A549 treated with AZD2906 at 1 μM for 4 hours (cell line): ENCODE measurements around the gene PCMTD2. TPM values are rescaled to one million over a fixed set of nuclear protein-coding genes. Genes with fewer than 3 reads are reported as not detected.

ENCODE experiments used
- total RNA-seq: library from RNA; stranded (reverse); fragments of 200-300 nt; extraction: Qiagen RNA extraction; gene quantifications from 5 replicates; pipeline ENCODE4 v1.2.3, GENCODE V29; 2022

PCMTD2 gene
- total RNA-seq: 8.6 to 13.0 TPM (median 11.1 TPM) in 5 replicates

DNA sequence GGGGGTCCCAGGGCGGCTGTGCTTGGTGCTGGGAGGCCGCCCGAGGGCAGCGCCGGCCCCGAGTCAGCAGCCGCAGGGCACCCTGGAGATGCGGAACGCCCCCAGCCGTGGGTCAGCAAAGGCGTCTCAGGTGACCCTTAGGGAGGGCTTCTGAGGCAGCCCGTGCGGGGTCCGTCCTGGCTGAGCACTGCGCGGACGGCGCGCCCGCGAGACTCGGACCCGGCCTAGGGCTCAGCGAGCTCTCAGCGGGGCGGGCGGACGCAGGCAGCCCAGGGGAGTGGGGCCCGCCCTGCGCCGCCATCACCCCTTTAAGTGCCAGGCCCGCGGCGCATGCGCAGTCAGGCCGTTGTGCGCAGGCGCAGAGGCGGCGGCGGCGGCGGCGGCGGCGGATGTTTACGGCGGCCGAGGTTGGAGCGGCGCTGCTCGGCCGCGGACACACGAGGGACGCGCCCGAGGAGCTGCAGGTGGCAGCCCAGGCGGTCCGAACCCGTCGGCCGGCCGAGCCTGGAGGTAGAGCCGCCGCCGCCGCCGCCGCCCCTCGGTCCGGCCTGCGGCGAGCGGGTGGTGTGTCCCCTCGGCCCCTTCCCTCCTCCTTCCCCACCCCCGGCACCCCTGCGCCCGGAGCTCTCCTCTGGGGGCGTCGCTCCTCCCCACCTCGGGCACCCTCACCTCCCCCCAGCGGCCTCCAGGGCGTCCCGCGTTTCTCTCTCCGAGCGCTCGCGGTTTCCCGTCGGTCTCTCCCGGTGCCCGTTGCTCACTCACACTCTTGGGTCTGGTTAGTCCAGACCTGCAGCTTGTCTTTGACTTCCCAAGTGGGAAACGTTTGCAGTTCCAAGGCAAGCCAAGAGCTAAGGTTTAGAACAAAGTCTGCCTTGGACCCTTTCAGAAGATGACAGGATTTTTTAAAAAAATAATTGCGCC, at the start of gene PCMTD2:
Gene PCMTD2 (plus strand): TSS at position 388 of the 921 bp plus-strand sequence. CDS start 4,218 bp downstream, outside the sequence.

Other genes with a start within 250 kb of the PCMTD2 start
- 0.10 to 0.56 TPM (median 0.41 TPM) in 5 replicates for gene C20orf204, start 219.6 kb upstream of the PCMTD2 start, total RNA-seq
- gene SOX18, start 206.1 kb upstream of the PCMTD2 start, total RNA-seq: 1.6 to 2.9 TPM (median 2.6 TPM) in 5 replicates
- 30.0 to 51.1 TPM (median 47.8 TPM) in 5 replicates for gene TCEA2, start 192.6 kb upstream of the PCMTD2 start, total RNA-seq
- 39.1 to 53.5 TPM (median 50.3 TPM) in 5 replicates for gene RGS19, start 176.2 kb upstream of the PCMTD2 start, total RNA-seq
- 1.3 to 2.3 TPM (median 1.7 TPM) in 5 replicates for gene OPRL1, start 175.7 kb upstream of the PCMTD2 start, total RNA-seq
- gene LKAAEAR1, start 171.3 kb upstream of the PCMTD2 start, total RNA-seq: 0.65 to 3.1 TPM (median 2.4 TPM) in 5 replicates
- not detected in 5 replicates for gene NPBWR2, start 148.2 kb upstream of the PCMTD2 start, total RNA-seq
- gene MYT1, start 91.3 kb upstream of the PCMTD2 start, total RNA-seq: 0.11 to 0.75 TPM (median 0.22 TPM) in 5 replicates